ENCODE measurements around the gene CEBPE.
A peak's percentile ranks its signal among the peaks of the same experiment; 100 is the strongest.
"Not testable (repeated sequence)": the region's sequence is repeated elsewhere in the genome, so short reads cannot be mapped to it uniquely, and the experiment has no call there.

The CEBPE gene

DNA sequence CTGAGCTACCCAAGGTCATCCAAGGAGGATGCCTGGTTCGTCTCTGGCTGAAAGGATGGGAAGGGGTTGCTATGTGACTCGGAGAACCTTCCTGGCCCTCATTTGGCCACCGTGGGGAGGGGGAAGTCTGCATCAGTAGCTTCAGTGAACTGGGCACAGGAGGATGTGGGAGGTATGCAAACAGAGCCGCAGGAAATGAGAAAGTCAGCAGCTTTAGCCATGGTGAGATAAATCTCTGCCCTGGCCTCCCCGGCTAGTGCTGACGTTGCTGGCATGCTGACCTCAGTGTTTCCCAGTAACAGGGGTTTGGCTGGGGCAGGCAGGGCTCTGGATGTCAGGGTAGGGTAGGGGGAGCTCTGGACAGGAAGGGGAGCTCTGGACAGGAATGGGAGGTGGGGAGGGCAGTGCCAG, 2.3 kb upstream of the CEBPE start:
- DNase-seq (ENCODE audit: low spot score) = peak; percentile 27

DNA sequence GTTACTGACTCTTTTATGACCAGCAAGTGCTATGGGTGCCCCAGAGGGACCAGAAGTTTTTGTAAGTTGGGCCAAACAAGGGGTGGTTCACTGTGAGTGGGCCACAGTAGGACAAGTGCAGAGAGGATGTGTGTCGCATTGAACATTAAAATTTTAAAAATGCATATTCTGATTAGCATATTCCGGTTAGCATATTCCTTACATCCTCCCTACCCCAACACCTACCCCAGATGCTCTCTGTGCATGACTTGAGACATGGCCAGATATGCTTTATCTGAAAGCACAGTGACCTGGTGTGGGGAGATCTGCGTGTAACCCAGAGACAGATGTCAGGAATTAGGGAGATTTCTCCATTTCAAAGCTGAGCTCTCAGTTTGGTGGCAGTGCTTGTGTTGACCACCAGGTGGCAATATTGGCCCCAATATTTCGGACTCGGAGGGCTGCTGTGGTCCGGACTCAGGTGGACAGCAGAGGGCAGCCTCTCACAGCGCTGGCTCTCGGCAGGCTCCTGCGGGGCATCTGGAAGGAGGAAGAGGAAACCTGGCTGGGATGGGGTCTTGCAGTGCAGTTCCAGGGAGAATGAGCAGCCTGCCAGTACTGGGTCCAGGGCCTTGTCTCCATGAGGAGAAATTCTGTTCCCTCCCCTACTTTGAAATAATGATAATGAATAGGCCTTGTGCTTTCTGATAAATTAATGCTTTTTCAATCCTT, 1.6 kb upstream of the CEBPE start:
- DNase-seq (ENCODE audit: low spot score) = peak; percentile 94

GRCh38 chr14:23119363-23120327, 590 bp upstream of the CEBPE start:
- DNase-seq (ENCODE audit: low spot score) = no peak

DNA sequence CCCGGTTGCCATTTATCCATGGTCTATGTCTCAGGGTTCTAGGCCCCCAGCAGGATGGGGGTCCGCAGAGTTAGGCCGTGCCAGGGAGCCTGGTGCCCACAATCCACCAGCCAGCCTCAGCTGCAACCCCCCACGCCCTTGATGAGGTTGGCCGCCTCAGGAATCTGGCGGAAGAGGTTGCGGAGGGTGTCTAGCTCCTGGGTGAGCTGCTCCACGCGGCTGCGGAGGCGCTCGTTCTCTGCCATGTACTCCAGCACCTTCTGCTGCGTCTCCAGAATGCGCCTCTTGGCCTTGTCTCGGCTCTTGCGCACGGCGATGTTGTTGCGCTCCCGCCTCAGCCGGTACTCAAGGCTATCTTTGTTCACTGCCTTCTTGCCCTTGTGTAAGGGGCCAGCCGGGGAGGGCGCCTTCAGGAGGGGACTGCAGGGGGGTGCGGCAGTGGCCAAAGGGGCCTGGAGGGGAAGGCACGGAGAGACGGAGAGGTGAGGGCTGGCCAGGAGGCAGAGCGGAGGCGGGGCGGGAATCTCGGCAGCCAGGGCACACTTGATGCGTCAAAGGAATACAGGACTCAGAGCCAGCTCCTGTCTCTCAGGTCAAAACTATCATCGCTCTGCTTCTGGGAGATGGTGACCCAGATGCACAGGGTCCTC, 1.6 kb downstream of the CEBPE start:
- no peak for DNase-seq (ENCODE audit: low spot score)

- DNase-seq (ENCODE audit: low spot score) = no peak
Observed at GRCh38 chr14:23115918-23116317, 3.1 kb downstream of the CEBPE start.

DNA sequence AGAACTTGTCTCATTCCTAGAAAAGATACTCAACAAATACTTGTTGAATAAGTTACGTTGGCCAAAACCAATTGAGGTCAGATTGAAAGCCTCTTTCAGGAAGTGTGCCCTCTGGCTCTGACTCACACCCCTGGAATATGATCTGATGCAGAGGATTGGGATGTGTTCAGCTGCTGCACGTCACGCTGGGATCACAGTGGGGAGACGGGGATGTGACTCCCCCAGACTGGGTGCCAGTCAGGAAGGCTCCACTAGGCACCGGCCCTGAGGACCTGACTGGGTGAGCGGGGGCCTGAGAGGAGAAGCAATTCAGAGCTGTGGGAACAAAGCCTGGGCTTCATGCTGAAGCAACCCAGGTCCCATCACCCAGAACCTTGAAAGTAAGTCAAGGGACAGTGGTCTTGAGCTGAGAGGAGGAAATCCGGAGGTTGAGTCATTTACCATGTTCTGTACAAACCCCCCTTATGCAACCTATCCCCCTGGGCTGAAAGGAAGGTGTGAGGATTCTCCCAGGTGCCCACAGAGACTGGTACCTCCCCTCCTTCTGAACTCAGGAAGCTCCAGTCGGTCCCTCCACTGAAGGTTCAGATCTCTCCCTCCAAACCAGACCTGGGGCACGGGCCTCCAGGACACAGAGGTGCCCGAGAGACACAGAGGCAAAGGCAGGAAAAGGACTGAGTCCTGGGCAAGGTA, 3.9 kb downstream of the CEBPE start:
- DNase-seq (ENCODE audit: low spot score) = no peak

DNA sequence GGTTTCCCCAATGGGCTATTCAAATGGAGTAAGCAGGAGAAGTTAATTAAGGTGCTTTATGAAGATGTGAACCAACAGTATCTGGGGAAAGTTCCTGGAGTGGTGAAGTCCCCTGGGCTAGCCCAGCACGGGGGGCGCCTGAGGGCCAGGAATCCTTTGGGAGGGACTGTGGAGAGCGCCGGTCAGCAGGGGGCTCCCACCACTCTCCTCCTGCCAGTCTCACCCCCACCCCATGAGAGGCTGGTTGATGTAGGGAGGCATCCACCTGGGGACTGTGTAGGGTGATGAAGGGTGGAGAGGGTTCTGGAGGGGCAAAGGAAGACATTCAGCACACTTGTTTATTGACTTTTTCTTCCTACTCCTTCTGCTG, 4.4 kb downstream of the CEBPE start:
- DNase-seq (ENCODE audit: low spot score) = no peak

- no peak for DNase-seq (ENCODE audit: low spot score)
Observed at GRCh38 chr14:23114120-23114458, 5.0 kb downstream of the CEBPE start.

- no peak for DNase-seq (ENCODE audit: low spot score)
Observed at GRCh38 chr14:23113431-23114119, 5.5 kb downstream of the CEBPE start.

DNA sequence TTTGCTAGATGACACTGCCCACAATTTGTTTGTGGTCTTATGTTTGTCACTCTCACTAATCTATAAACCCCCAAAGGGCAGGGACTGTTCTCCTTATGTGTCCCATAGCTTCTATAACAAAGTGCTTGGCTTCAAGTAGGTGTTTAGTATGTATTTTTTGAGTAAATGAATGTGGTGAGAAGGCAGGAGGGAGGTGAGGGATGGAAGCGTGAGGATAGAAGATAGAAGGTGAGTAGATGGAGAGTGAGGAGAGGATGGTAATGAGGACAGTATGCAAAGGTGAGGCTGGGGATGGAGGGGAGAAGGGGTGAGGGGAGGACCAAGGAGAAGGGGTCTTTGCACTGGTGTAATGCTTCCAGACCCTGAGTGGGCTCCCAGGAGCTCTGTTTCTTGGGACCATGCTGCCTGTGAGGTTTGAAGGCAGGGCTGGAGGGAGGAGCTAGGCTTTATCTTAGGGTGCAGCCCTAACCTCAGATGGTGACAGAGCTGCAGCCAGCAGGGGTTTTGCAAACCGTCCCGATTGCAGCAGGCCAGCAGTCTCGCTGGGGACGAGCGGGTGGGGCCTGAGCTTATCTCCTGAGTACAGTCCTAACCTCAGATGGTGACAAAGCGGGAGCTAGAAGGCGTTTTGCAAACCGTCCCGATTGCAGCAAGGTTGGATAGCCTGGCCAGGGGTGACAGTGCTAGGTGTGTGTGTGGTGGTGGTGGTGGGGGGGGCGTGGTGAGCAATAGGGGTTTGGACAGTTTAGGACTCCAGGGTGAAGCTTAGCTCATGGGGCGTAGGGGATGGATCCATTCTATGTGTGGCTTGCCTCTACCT, 6.5 kb downstream of the CEBPE start:
- no peak for DNase-seq (ENCODE audit: low spot score)

GRCh38 chr14:23110579-23111365, 8.3 kb downstream of the CEBPE start:
- DNase-seq (ENCODE audit: low spot score) = no peak

- no peak for DNase-seq (ENCODE audit: low spot score)
Observed at GRCh38 chr14:23109769-23110168, 9.3 kb downstream of the CEBPE start.

- DNase-seq (ENCODE audit: low spot score) = not testable (repeated sequence)
Observed at GRCh38 chr14:23108169-23108568, 10.9 kb downstream of the CEBPE start.

- not testable (repeated sequence) for DNase-seq (ENCODE audit: low spot score)
Observed at GRCh38 chr14:23107620-23108019, 11.4 kb downstream of the CEBPE start.

GRCh38 chr14:23106747-23107045, 12.4 kb downstream of the CEBPE start:
- DNase-seq (ENCODE audit: low spot score) = no peak

DNA sequence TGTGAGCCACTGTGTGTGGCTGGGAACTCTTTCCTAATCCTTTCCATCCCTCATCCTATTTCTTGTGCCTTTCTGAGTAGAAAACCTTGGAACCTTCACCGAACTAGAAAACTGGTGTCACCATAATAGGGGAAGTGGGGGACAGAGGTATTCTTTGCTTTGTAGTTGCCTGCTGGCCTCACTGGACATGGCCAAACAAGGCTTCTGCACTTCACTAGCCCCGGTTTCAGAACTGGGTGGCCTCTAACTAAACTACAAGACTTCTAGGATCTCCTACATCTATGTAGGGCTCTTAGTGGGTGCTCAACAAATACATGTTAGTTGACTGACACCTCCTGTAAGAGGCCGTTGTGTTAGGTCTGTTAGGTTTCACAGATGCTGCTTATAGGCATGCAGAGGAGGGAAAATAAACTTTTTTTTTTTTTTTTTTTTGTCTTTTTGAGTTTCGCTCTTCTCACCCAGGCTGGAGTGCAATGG, 13.7 kb downstream of the CEBPE start:
- DNase-seq (ENCODE audit: low spot score) = no peak

DNA sequence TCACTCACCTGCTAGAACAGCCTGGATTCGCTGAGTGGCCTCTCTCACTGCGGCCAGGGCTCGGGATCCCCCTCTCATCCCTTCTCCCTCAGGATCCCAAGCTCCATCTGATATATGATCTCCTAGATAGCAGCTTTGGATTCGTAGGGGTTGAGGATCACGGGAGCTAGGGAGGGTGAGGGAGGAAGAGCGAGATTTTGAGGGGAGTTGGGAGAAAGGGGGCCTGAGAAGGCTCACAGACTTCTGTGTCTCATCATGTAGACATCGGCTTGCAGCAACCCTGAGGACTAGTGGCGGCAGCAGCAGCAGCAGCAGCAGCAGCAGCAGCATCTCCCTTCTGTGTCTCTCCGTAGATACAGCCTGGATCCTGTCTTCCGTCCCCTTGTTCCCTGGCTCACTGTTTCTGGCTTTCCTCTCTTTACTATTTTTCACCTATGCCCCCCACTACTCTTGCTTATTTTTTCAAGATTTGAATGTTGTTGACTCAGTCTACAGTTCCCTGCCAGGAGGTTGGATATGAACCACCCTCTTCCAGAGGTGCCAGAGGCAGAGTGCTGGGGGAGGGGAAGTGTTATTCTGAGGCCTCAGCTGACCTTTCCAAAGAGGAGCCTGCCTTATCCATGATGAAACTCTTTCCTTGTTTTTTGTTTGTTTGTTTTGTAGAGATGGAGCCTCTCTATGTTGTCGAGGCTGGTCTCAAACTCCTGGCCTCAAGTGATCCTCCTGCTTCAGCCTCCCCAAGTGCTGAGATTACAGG, 14.3 kb downstream of the CEBPE start, which contains the start of gene CIROP:
CIROP (minus strand) TSS at position 399 of the 757 bp plus-strand sequence; CDS start at position 330, 69 bp downstream.
- no peak for DNase-seq (ENCODE audit: low spot score)

DNA sequence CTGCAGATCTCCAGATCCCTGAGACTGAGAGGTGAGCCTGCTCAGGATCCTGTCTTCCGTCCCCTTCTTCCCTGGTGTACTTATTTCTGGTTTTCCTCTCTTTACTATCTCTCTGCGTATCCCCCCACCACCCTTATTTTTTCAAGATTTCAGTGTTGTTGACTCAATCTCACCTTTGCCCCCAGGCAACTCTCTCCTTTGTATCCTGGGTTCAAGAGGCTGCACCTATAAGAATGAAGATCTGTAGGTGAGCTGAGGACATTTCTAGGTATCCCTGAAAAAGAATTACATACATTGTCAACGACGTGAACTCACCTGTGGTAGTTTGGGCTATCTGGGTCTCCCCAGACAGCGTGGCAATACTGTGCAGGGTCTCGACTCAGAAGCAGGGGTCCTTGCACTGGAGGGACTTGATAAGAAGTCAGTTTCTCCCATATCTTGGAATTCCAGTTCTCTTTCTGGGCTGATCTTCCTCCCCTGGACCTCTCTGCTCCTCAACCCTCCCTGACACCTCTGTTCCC, 14.9 kb downstream of the CEBPE start:
- no peak for DNase-seq (ENCODE audit: low spot score)

GRCh38 chr14:23103581-23103980, 15.5 kb downstream of the CEBPE start:
- no peak for DNase-seq (ENCODE audit: low spot score)

Measured in Ammon's horn (tissue), 1 donor.